AG10803 (cell line): Measurements from ENCODE around the gene LMBRD1.

Experiments used
- DNase-seq: peaks from one replicate; pipeline ENCODE4 v3.0.0; 2010; ENCODE audit warnings: low read depth
- H3K4me3 ChIP-seq: 2 replicates; pipeline ENCODE4 v1.5.1; 2011; ENCODE audit warnings: mild to moderate bottlenecking, low read length, control low read depth
- TF ChIP-seq, protein P1 (sequence below): conservative IDR thresholded peaks from 2 replicates; pipeline ENCODE4 v1.5.1; 2011; ENCODE audit warnings: mild to moderate bottlenecking, low read length, control low read depth, inconsistent platforms

The LMBRD1 gene

DNA sequence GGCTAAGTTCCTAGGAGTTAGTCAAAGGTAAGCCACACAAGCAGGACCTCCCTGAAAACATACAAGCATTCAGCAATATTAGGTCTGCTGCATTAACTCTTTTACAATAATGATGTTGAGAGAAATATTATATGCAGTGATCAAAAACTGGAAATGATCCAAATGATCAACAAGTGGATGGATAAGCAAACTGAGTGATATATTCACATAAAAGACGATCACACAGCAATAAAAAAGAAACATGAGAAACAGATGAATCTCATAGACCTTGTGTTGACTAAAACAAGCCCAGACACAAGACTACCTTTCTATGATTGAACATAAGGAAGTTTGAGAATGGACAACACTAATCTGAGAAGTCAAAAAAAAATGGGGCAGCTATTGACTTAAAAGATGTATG is 39.9 kb downstream of the LMBRD1 start:
- no peak for DNase-seq
- TF ChIP-seq, protein P1, sequence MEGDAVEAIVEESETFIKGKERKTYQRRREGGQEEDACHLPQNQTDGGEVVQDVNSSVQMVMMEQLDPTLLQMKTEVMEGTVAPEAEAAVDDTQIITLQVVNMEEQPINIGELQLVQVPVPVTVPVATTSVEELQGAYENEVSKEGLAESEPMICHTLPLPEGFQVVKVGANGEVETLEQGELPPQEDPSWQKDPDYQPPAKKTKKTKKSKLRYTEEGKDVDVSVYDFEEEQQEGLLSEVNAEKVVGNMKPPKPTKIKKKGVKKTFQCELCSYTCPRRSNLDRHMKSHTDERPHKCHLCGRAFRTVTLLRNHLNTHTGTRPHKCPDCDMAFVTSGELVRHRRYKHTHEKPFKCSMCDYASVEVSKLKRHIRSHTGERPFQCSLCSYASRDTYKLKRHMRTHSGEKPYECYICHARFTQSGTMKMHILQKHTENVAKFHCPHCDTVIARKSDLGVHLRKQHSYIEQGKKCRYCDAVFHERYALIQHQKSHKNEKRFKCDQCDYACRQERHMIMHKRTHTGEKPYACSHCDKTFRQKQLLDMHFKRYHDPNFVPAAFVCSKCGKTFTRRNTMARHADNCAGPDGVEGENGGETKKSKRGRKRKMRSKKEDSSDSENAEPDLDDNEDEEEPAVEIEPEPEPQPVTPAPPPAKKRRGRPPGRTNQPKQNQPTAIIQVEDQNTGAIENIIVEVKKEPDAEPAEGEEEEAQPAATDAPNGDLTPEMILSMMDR = no peak
- no peak overlapping the region for H3K4me3 ChIP-seq

DNA sequence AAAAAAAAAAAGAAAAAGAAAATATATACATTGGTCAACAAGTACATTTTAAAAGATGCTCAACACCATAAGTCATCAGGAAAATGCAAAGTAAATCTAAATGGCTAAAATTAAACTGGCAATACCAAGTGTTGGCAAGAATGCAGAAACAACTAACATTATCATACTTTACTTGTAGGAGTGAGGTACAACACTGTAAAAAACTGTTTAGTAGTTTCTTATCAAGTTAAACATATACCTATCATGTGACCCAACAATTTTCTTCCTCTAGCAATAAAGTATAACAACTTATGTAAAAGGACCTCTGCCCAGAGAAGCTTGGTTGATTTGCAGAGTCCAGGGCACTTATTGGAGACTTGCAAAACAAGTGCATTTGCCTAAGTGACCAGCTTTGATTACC is 40.4 kb downstream of the LMBRD1 start:
- DNase-seq = no peak
- H3K4me3 ChIP-seq = no peak overlapping the region
- TF ChIP-seq, protein P1 = no peak

DNA sequence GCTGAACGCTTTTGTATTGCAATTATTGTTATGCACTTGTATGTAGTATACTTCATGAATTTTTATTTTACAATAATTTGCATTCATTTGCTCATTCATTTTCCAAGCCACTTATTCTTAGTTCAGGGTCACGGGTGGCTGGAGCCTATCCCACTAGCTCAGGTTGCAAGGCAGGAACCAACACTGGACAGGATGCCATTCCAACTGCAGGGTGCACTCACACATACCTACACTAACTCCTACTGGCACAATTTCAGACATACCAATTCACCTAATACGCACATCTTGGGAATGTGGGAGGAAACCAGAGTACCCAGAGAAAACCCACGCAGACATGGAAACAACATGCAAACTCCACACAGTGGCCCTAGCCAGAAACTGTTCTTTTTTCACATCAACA is 61.8 kb downstream of the LMBRD1 start:
- DNase-seq = no peak

DNA sequence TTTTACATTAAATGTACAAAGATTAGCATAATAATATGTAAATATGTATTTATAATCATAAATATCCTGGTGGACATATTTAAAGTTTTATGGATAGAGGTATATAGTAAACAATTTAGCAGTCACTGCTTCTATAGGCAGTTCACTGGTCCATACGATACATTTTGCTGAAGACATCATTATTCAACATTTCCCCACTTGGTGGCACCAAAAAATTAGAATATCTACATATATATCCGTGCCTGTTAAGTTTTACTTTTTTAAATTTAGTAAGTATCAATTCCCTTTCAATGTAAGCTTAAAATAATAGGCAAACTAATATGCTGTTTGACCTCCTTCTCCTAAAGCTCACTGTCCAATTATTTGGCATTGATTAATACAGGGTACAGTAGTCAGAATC is 64.2 kb downstream of the LMBRD1 start:
- DNase-seq = peak; percentile 1
- TF ChIP-seq, protein P1 = 0 out of 2 replicates have a peak, but pooled peaks have one; percentile 13
- no peak overlapping the region for H3K4me3 ChIP-seq

More for the DNA sequence above, 61.8 kb downstream of the LMBRD1 start:
- TF ChIP-seq, protein P1 = no peak
- no peak overlapping the region for H3K4me3 ChIP-seq

DNA sequence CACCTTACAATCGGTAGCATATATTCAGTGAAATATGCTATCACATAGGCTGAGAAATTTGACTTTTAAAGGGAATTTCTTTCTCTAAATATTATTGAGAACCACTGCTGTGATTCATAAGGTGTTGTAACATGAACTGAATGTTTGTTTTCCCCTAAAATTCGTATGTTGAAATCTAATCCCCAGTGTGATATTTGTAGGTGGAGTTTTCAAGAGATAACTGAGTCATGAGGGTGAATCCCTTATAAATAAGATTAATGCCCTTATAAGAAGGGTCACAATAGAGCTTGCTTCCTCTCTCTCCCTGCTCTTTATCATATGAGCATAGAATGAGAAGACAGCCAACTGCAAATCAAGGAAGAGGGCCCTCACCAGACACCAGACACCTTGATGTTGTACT is 64.8 kb downstream of the LMBRD1 start:
- DNase-seq = peak; percentile 6
- no peak overlapping the region for H3K4me3 ChIP-seq
- TF ChIP-seq, protein P1 = no peak

DNA sequence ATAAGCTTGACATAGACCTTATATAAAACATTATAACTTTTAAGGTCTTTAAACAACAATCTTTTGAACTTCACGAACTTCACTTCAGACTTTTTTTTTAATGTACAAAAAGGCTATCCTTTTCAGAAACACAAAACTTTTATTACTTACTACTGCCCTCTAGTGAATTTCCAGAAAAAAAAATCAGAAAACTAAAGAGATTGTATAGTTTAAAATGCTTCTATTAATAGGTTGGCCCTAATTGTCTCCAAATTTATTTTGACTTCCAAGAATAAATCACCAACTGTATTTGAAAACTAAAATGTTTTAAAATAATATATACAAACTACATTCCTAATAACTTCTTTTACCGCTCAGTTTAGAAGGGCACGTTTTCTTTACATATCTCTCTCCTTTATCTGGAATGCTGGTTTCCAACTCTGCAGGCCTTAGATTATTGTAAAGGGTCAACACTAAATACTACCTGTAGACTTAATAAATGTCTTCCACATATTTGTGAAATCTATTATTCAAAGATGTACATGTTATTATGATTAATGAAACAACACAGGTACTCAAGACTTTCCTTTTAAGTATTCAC is 66.8 kb downstream of the LMBRD1 start:
- peak; percentile 1 for DNase-seq
- TF ChIP-seq, protein P1 = peak; percentile 52
- H3K4me3 ChIP-seq = no peak overlapping the region

DNA sequence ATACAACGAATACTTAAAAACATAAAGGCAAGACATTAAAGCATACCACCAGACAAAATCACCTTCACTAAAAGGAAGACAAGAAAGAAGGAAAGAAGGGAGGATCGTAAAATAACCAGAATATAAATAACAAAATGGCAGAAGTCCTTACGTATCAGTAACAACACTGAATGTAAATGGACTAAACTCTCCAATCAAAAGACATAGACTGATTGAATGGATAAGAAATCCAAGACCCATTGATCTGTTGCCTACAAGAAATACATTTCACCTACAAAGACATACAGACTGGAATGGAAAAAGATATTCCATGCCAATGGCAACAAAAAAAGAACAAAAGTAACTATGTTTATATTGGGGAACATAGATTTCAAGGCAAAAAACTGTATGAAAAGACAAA is 74.1 kb downstream of the LMBRD1 start:
- DNase-seq = no peak
- H3K4me3 ChIP-seq = no peak overlapping the region
- TF ChIP-seq, protein P1 = no peak
